Suprapubic skin (tissue), 4 donors: ENCODE measurements around the gene TP53TG5. TPM values are rescaled to one million over a fixed set of nuclear protein-coding genes. Genes with fewer than 3 reads are reported as not detected.

Experiments used
- DNase-seq, 2 donors: peaks; one replicate each; pipeline ENCODE4 v3.0.0-alpha.2; 2019; ENCODE audit warnings: low spot score in 2 of 2
- H3K27ac ChIP-seq: fragments of 200-600 bp; sonication (generic); one replicate; pipeline ENCODE4 v1.5.1; 2019
- H3K27me3 ChIP-seq: fragments of 200-600 bp; sonication (generic); one replicate; pipeline ENCODE4 v1.5.1; 2019
- H3K36me3 ChIP-seq: fragments of 200-600 bp; sonication (generic); one replicate; pipeline ENCODE4 v1.5.1; 2019
- H3K4me1 ChIP-seq: fragments of 200-600 bp; sonication (generic); one replicate; pipeline ENCODE4 v1.5.1; 2019
- H3K4me3 ChIP-seq: fragments of 200-600 bp; sonication (generic); one replicate; pipeline ENCODE4 v1.5.1; 2019; ENCODE audit warnings: mild to moderate bottlenecking
- H3K9me3 ChIP-seq: fragments of 200-600 bp; sonication (generic); one replicate; pipeline ENCODE4 v1.5.1; 2019
- CTCF ChIP-seq, 2 donors: fragments of 200-600 bp in 1 of 2; fragments of 450-650 bp in 1 of 2; sonication (generic) in 1 of 2; IDR thresholded peaks; one replicate each; pipeline ENCODE4 v1.5.1; 2016 to 2019; ENCODE audit warnings: antibody characterized with exemption in 2 of 2, mild to moderate bottlenecking in 1 of 2, moderate library complexity in 1 of 2
- EP300 ChIP-seq: sonication (generic); formaldehyde crosslinking; IDR thresholded peaks from one replicate; pipeline ENCODE4 v1.6.1; 2017; ENCODE audit warnings: antibody characterized with exemption
- POLR2A ChIP-seq, 2 donors: fragments of 450-650 bp; IDR thresholded peaks; one replicate each; pipeline ENCODE4 v1.6.1; 2017; ENCODE audit warnings: antibody characterized with exemption in 2 of 2, mild to moderate bottlenecking in 2 of 2, moderate library complexity in 2 of 2
- POLR2AphosphoS5 ChIP-seq, 3 donors: sonication (generic); formaldehyde crosslinking; IDR thresholded peaks; one replicate each; pipeline ENCODE4 v1.6.1; 2017; ENCODE audit warnings: antibody characterized with exemption in 3 of 3
- WGBS: methylation state at CpG from one replicate; pipeline ENCODE4 v1.1.5; 2018; 5-methylcytosine and 5-hydroxymethylcytosine counted together
- total RNA-seq, 4 donors: library from RNA; depleted of rRNA; stranded (reverse); fragments of >200 nt; gene quantifications; one replicate each; pipeline ENCODE4 v1.1.0, GENCODE V29; 2016

The TP53TG5 gene
- total RNA-seq, 4 donors from 2014 or later: 0.32 TPM; not detected in 3

GRCh38 chr20:45372241-45372640 lies 5.9 kb downstream of the TP53TG5 start:
- Histone ChIP-seq H3K4me1 (peaks cover 17% of the 10 kb centered on the region), H3K27ac (no peak overlapping the region), H3K36me3 (peaks cover 14% of the 10 kb centered on the region), H3K9me3 (no peaks in the 10 kb centered on the region), H3K4me3 (peak overlapping the region; percentile 44), H3K27me3 (no peaks in the 10 kb centered on the region)
- no peak for DNase-seq
- TF ChIP-seq POLR2AphosphoS5 (IDR thresholded peaks at IDR 0.05) (no peak), CTCF (IDR thresholded peaks at IDR 0.05) (no peak), EP300 (no peak), POLR2A (IDR thresholded peaks at IDR 0.05) (no peak)
- WGBS: 88% methylated on average over 10 of the region's 10 CpGs

DNA sequence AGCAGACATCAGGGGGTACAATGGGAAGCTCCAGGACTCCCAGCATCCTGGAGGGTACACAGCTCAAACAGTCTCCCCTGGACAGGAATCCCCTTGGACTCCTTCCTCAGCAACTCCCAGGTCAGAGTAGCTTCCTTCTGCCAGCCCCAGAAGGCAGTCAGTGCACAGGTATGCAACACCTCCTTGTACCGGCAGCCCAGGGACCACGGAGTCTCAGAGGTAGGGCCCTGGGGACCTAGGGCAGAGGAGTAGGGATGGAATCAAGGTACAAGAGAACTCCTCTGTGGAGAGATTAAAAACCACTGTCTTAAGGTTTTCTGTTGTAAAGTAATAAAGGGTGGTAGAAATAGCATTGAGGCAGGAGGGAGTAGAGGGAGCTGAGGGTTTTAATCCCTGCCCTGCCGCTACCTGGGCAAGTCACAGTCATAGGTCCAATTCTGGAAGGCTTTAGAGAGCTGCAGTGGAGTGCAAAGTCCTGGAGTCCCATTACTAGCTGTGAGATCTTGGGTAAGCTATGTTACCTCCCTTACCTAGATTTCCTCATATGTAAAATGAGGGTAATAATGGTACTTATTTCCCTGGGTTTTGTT lies 7.5 kb downstream of the TP53TG5 start:
- DNase-seq: no peak
- Histone ChIP-seq H3K27me3 (no peaks in the 10 kb centered on the region), H3K9me3 (no peaks in the 10 kb centered on the region), H3K4me3 (no peak overlapping the region), H3K4me1 (peaks cover 17% of the 10 kb centered on the region), H3K27ac (no peak overlapping the region), H3K36me3 (peaks cover 30% of the 10 kb centered on the region)
- TF ChIP-seq POLR2A (IDR thresholded peaks at IDR 0.05) (no peak), POLR2AphosphoS5 (IDR thresholded peaks at IDR 0.05) (no peak), EP300 (no peak), CTCF (IDR thresholded peaks at IDR 0.05) (no peak)
- whole genome bisulfite sequencing: 91% methylated on average over 3 of the region's 3 CpGs

- Histone ChIP-seq H3K27ac (no peak overlapping the region), H3K9me3 (no peaks in the 10 kb centered on the region), H3K4me3 (no peak overlapping the region), H3K36me3 (peaks cover 32% of the 10 kb centered on the region), H3K4me1 (peaks cover 27% of the 10 kb centered on the region), H3K27me3 (no peaks in the 10 kb centered on the region)
- WGBS: 73% methylated on average over 6 of the region's 6 CpGs
- no peak for TF ChIP-seq POLR2AphosphoS5 (IDR thresholded peaks at IDR 0.05)
- no peak for DNase-seq
These were observed 9.7 kb downstream of the TP53TG5 start for GRCh38 chr20:45368221-45368980.

GRCh38 chr20:45367126-45367525 lies 11.0 kb downstream of the TP53TG5 start:
- no peak for DNase-seq
- TF ChIP-seq EP300 (no peak), POLR2AphosphoS5 (IDR thresholded peaks at IDR 0.05) (no peak), CTCF (IDR thresholded peaks at IDR 0.05) (no peak), POLR2A (IDR thresholded peaks at IDR 0.05) (no peak)
- Histone ChIP-seq H3K9me3 (no peaks in the 10 kb centered on the region), H3K4me3 (no peak overlapping the region), H3K36me3 (peaks cover 32% of the 10 kb centered on the region), H3K27ac (no peak overlapping the region), H3K4me1 (peaks cover 21% of the 10 kb centered on the region), H3K27me3 (no peaks in the 10 kb centered on the region)

GRCh38 chr20:45366631-45367030 lies 11.5 kb downstream of the TP53TG5 start:
- DNase-seq: no peak
- H3K4me1 ChIP-seq: peaks cover 22% of the 10 kb centered on the region

More at GRCh38 chr20:45366631-45367030, 11.5 kb downstream of the TP53TG5 start:
- 96% methylated on average over 11 of the region's 11 CpGs for WGBS
- H3K9me3 ChIP-seq: no peaks in the 10 kb centered on the region
- no peak for TF ChIP-seq POLR2AphosphoS5 (IDR thresholded peaks at IDR 0.05)
- TF ChIP-seq CTCF (IDR thresholded peaks at IDR 0.05): no peak
- no peak for TF ChIP-seq POLR2A (IDR thresholded peaks at IDR 0.05)
- TF ChIP-seq EP300: no peak
- H3K27me3 ChIP-seq: no peaks in the 10 kb centered on the region
- H3K36me3 ChIP-seq: peaks cover 32% of the 10 kb centered on the region
- H3K27ac ChIP-seq: no peak overlapping the region
- no peak overlapping the region for H3K4me3 ChIP-seq
